Spleen (tissue), 13 donors: ENCODE data around the gene HSD17B14. TPM values are rescaled to one million over a fixed set of nuclear protein-coding genes. Genes with fewer than 3 reads are reported as not detected.
A peak's percentile ranks its signal among the peaks of the same experiment; 100 is the strongest.
"Not testable (repeated sequence)": the region's sequence is repeated elsewhere in the genome, so short reads cannot be mapped to it uniquely, and the experiment has no call there.

Experiments
- DNase-seq: peaks from one replicate; pipeline ENCODE4 v3.0.0-alpha.2; 2020
- H3K27ac ChIP-seq, 8 donors: fragments of 200-600 bp; sonication (generic) in 7 of 8; 1 replicate in 4 of 8; 2 replicates in 4 of 8; pipeline versions ENCODE4 v1.5.0 to v1.8.0; 2016 to 2021; ENCODE audit warnings: inconsistent platforms in 4 of 8, mild to moderate bottlenecking in 4 of 8, moderate library complexity in 1 of 8
- H3K27me3 ChIP-seq, 7 donors: fragments of 200-600 bp; sonication (generic) in 6 of 7; replicated peaks in 1 of 7; 1 replicate in 4 of 7; 2 replicates in 3 of 7; pipeline versions ENCODE4 v1.5.0 to v1.8.0; 2016 to 2021; ENCODE audit warnings: inconsistent platforms in 3 of 7, mild to moderate bottlenecking in 1 of 7
- H3K36me3 ChIP-seq, 6 donors: fragments of 200-600 bp; sonication (generic) in 5 of 6; 1 replicate in 4 of 6; 2 replicates in 2 of 6; pipeline versions ENCODE4 v1.5.0 to v1.8.0; 2016 to 2021; ENCODE audit warnings: inconsistent platforms in 2 of 6
- H3K4me1 ChIP-seq, 6 donors: fragments of 200-600 bp; sonication (generic) in 5 of 6; 1 replicate in 3 of 6; 2 replicates in 3 of 6; pipeline versions ENCODE4 v1.5.0 to v1.8.0; 2016 to 2021; ENCODE audit warnings: inconsistent platforms in 3 of 6
- H3K4me3 ChIP-seq, 8 donors: fragments of 200-600 bp; sonication (generic) in 7 of 8; 1 replicate in 4 of 8; 2 replicates in 4 of 8; pipeline versions ENCODE4 v1.5.0 to v1.8.0; 2016 to 2021; ENCODE audit warnings: inconsistent platforms in 4 of 8, mild to moderate bottlenecking in 4 of 8, moderate library complexity in 2 of 8
- H3K9me3 ChIP-seq, 8 donors: fragments of 200-600 bp; sonication (generic) in 7 of 8; 1 replicate in 4 of 8; 2 replicates in 4 of 8; pipeline versions ENCODE4 v1.5.0 to v1.8.0; 2016 to 2021; ENCODE audit warnings: inconsistent platforms in 4 of 8
- CTCF ChIP-seq, 11 experiments: fragments of 200-600 bp in 7 of 11; fragments of 450-650 bp in 4 of 11; sonication (generic) in 4 of 11; IDR thresholded peaks in 8 of 11; conservative IDR thresholded peaks in 3 of 11; 1 replicate in 7 of 11; 2 replicates in 4 of 11; pipeline versions ENCODE4 v1.4.0 to v1.8.0; 2016 to 2021; ENCODE audit warnings: antibody characterized with exemption in 11 of 11, inconsistent platforms in 4 of 11, mild to moderate bottlenecking in 1 of 11
- POLR2A ChIP-seq, 3 donors: fragments of 450-650 bp; IDR thresholded peaks; one replicate each; pipeline ENCODE4 v1.5.1; 2017; ENCODE audit warnings: antibody characterized with exemption in 3 of 3, mild to moderate bottlenecking in 1 of 3
- POLR2AphosphoS5 ChIP-seq, 3 donors: sonication (generic); formaldehyde crosslinking; IDR thresholded peaks; one replicate each; pipeline ENCODE4 v1.5.1; 2017; ENCODE audit warnings: antibody characterized with exemption in 3 of 3
- WGBS, 5 donors: extraction: QIAGEN DNeasy Blood & Tissue Kit in 3 of 5; methylation state at CpG; one replicate each; pipeline versions ENCODE4 v1.1.5 to v1.1.7; 2013 to 2018; 5-methylcytosine and 5-hydroxymethylcytosine counted together
- intact Hi-C: fragments of 100-400 bp; cut with DNase I; formaldehyde crosslinking; loops from one replicate; pipeline ENCODE4 v1.15.0; 2023; ENCODE audit warnings: low total_unique reads
- long read RNA-seq, 2 donors: transcript quantifications; one replicate each; lab custom pipeline, GENCODE V29; 2026
- polyA plus RNA-seq, 3 donors: library from polyadenylated mRNA; stranded (reverse); fragments of 200-250 nt; gene quantifications; one replicate each; pipeline ENCODE4 v1.2.1, GENCODE V29; 2013
- total RNA-seq, 7 donors: library from RNA; depleted of rRNA in 3 of 7; stranded (reverse); fragments of >200 nt in 3 of 7; fragmentation: NEBNext Ultra II Directional in 4 of 7; extraction: Animal tissue kit (Norgen Biotek cat#: 25700) in 4 of 7; gene quantifications; one replicate each; pipeline versions ENCODE4 v1.1.0 to v1.2.1, GENCODE V29; 2016 to 2021
- donor health status: healthy with polysubstance abuse.
- donor health status: DM: no; HTN: no; CAD: no; lungs with moderate emphysema.
- donor health status: DM: no; HTN: no; CAD: no.
- donor health status: Bipolar disorder and iron deficiency.
- donor health status: healthy.
- donor health status: DM: no; HTN: no; CAD: no.
- donor health status: DM: yes; HTN: yes; CAD: no.

HSD17B14 gene
- total RNA-seq (10 to 100 TPM in 3 of 7 donors, 1 to 10 TPM in 4; 2.4 to 14.7 (median 8.1) TPM), polyA plus RNA-seq (10 to 100 TPM; 10.1 to 16.5 (median 11.2) TPM)
- long read RNA-seq, donor 1, partial matches to known transcripts, result 0 of 3 reads
- long read RNA-seq, donor 1, other reads (novel, unspliced or antisense), result 0 of 3 reads
- long read RNA-seq, donor 2, transcript HSD17B14-201 (9 exons, 1,238 nt), result major isoform, 6 of 11 reads
- long read RNA-seq, donor 2, partial matches to known transcripts, result 5 of 11 reads
- long read RNA-seq, donor 2, other reads (novel, unspliced or antisense), result 0 of 11 reads

- 4 to 9% (median 6%) methylated on average over 29 to 35 of the region's 35 CpGs for WGBS, 5 donors
- Histone ChIP-seq H3K36me3 (peaks cover 0 to 16% (median 0%) of the 10 kb centered on the region in 6 donors), H3K27ac (peak within 1 kb of the TSS in 6 of 8 donors; percentile 20 to 68 (median 56)), H3K9me3 (no peaks in the 10 kb centered on the region), H3K4me3 (peak within 1 kb of the TSS; percentile 9 to 68 (median 33)), H3K27me3 (peaks cover 0 to 16% (median 0%) of the 10 kb centered on the region in 7 donors), H3K4me1 (peaks cover 4 to 28% (median 21%) of the 10 kb centered on the region in 6 donors)
- intact Hi-C loops, result loop anchor here (5.0 kb wide), 1 partner anchor 49 kb away; no protein-coding TSS in a partner anchor
- TF ChIP-seq CTCF (IDR thresholded peaks at IDR 0.05 in 8 of 11, conservative IDR thresholded peaks at IDR 0.05 in 3 of 11) (peak in 7 of 11 experiments; percentile 5 to 59 (median 10)), POLR2AphosphoS5 (IDR thresholded peaks at IDR 0.05) (no peak)
- no peak for DNase-seq
These were observed at the start of gene HSD17B14 for GRCh38 chr19:48836089-48837017. Gene HSD17B14, minus strand, starts transcription at chr19:48836491. Its CDS starts 80 bp downstream, at chr19:48836411.

DNA sequence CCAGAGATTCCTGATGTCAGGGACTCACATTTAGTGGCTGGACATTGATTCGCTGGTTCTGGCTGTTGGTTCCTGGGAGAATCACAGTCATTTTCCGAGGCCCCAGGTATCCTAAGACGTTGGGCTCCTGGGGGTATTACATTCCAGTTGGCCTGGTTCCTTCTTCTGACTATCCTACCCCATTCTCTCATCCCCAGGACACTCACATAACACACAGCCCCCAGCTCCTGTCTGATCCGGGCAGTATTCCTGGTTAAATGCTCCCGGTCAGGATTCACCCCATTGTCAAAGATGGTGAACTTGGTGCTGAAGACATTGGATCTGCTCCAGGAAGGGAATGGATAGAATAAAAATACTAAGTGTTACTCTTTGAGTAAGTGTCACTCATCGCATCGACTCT is 47.4 kb upstream of the HSD17B14 start:
- Histone ChIP-seq H3K36me3 (peaks cover 0 to 14% (median 0%) of the 10 kb centered on the region in 6 donors), H3K4me1 (peaks cover under 1 to 36% (median 6%) of the 10 kb centered on the region in 6 donors), H3K9me3 (no peaks in the 10 kb centered on the region), H3K4me3 (no peak overlapping the region), H3K27ac (no peak overlapping the region), H3K27me3 (no peaks in the 10 kb centered on the region)
- 94 to 98% (median 97%) methylated on average over 7 of the region's 7 CpGs for WGBS, 5 donors
- no peak for DNase-seq
- intact Hi-C loops, result no loop called here
- TF ChIP-seq CTCF (IDR thresholded peaks at IDR 0.05 in 8 of 11, conservative IDR thresholded peaks at IDR 0.05 in 3 of 11), result no peak
- no peak for TF ChIP-seq POLR2A (IDR thresholded peaks at IDR 0.05)
- no peak for TF ChIP-seq POLR2AphosphoS5 (IDR thresholded peaks at IDR 0.05)

DNA sequence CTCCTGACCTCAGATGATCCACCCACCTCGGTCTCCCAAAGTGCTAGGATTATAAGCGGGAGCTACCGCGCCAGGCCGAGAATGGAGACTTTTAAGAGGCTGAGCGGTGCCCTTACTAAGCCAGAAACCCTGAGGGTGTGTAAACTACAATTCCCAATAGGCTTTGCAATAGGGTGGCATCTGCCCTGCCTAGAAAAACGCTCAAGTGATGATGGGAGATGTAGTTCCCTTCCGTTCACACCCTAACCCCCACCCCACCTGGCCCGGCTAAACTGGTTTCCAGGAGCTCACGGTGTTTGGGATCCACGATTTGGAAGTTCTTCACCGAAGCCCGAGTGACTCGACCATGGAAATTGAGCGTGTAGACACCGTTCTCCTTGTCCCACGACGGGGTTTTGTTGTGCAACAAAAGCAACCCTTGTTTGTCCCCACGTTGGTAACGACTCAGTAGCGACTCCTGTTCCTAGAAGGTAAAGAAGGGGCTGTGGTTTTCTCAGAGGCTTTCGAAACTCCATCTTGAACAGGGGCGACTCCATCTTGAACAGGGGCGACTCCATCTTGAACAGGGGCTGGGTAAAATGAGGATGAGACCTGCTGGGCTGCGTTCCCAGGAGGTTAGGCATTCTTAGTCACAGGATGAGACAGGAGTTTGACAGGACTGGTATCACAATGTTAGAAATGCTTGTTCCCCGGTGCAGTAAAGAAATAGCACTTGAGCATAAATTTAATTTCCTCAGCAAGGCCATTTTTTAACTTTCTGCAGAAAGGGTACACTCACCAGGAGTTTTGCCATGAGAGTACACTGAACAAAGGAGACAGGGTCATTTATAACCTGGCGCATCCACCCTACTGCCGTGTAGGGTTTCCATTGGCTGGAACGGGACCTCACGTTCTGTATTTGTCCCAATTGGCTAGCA is 45.7 kb upstream of the HSD17B14 start:
- intact Hi-C loops, result no loop called here
- H3K27ac ChIP-seq, result peak overlapping the region in 5 of 8 donors; percentile 20 to 99 (median 30)
- DNase-seq, result no peak
- WGBS, 5 donors, result 80 to 86% (median 84%) methylated on average over 30 of the region's 30 CpGs
- TF ChIP-seq POLR2AphosphoS5 (IDR thresholded peaks at IDR 0.05), result no peak
- no peak for TF ChIP-seq POLR2A (IDR thresholded peaks at IDR 0.05)
- TF ChIP-seq CTCF (IDR thresholded peaks at IDR 0.05 in 8 of 11, conservative IDR thresholded peaks at IDR 0.05 in 3 of 11), result no peak
- peaks cover 3 to 52% (median 16%) of the 10 kb centered on the region in 6 donors for H3K4me1 ChIP-seq
- no peaks in the 10 kb centered on the region for H3K27me3 ChIP-seq
- H3K9me3 ChIP-seq, result no peaks in the 10 kb centered on the region
- H3K36me3 ChIP-seq, result peaks cover 0 to 31% (median 5%) of the 10 kb centered on the region in 6 donors
- H3K4me3 ChIP-seq, result no peak overlapping the region

DNA sequence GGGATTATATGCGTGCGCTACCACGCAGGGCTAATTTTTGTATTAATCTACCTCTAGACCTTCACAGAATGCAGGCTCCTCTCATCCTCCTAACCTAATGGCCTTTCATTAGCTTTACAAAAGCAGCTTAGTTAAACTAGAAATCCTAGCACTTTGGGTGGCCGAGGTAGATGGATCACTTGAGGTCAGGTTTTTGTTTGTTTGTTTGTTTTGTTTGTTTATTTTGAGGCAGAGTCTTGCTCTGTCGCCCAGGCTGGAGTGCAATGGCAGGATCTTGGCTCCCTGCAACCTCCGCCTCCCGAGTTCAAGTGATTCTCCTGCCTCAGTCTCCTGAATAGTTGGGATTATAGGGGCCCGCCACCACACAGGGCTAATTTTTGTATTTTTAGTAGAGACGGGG is 43.4 kb upstream of the HSD17B14 start:
- WGBS, 5 donors, result 89 to 97% (median 93%) methylated on average over 9 of the region's 9 CpGs
- Histone ChIP-seq H3K27ac (peak overlapping the region in 5 of 8 donors; percentile 55 to 99 (median 68)), H3K36me3 (peaks cover 0 to 54% (median 18%) of the 10 kb centered on the region in 6 donors), H3K4me1 (peaks cover 25 to 75% (median 38%) of the 10 kb centered on the region in 6 donors)
- H3K4me3 ChIP-seq, H3K27me3 ChIP-seq, H3K9me3 ChIP-seq, DNase-seq: not testable (repeated sequence)
- intact Hi-C loops, result loop anchor here (10.0 kb wide), 1 partner anchor 85 kb away; the partner anchor contains the start of gene FTL
